Bone marrow (tissue), 2 donors: Measurements from ENCODE around the gene OLAH.

Experiments used
- DNase-seq, 2 donors: peaks; one replicate each; lab custom pipeline; 2025; lab: John Stamatoyannopoulos, UW

The OLAH gene

DNA sequence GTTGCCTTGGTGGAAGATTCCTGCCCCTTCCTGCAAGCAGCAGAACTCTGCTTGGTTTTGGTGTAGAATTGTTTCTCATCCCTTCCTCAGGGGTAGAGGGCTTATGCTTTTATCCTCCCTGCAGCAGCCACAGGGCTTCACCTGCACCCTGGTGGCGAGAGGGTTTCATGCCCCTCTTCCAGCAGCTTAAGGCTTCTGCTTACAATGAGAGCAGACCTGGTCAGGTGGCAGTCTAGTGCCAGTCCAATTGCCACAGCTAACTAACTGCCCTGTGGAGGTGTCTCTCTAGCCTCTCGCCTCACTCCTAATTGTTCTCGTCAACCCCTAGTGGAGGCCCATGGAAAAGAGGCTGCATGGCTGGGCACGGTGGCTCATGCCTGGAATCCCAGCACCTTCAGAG lies 25.5 kb downstream of the OLAH start:
- DNase-seq = no peak

DNA sequence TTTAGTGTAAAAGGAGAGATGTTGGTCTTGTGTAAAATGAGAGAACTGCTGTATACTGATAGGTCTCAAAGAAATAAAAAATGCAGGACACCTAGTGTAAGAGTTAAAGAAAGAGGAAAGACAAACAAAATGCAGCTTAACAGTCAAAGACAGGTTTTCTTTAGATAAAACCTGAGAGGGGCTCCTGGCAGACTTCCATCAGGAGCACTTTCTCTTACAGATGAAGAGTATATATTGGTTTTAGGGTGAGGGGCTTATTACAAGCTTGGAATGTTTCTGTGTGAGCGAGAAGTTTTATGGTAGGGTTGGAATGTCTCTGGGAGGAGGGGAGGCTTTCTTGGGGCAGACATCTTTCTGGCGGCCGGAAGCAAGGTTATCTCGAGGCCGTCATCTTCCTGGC lies 28.6 kb downstream of the OLAH start:
- DNase-seq = no peak

DNA sequence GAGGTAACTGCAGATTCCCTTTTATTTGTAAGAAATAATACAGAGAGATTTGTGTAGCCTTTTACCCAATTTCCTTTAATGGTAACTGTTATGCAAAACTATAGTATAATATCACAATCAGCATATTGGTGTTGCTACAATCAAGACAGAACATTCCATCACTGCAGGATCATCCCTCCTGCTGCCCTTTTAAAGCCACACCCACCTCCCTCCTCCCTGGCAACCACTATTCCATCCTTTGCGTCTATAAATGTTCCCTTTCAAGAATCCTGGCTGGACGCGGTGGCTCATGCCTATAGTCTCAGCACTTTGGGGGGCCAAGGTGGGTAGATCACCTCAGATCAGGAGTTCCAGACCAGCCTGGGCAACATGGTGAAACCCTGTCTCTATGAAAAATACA lies 31.7 kb downstream of the OLAH start:
- no peak for DNase-seq

- DNase-seq = no peak
These were observed 40.1 kb downstream of the OLAH start for GRCh38 chr10:15083674-15084501.

- DNase-seq = no peak
These were observed 40.8 kb downstream of the OLAH start for GRCh38 chr10:15084502-15084922.

DNA sequence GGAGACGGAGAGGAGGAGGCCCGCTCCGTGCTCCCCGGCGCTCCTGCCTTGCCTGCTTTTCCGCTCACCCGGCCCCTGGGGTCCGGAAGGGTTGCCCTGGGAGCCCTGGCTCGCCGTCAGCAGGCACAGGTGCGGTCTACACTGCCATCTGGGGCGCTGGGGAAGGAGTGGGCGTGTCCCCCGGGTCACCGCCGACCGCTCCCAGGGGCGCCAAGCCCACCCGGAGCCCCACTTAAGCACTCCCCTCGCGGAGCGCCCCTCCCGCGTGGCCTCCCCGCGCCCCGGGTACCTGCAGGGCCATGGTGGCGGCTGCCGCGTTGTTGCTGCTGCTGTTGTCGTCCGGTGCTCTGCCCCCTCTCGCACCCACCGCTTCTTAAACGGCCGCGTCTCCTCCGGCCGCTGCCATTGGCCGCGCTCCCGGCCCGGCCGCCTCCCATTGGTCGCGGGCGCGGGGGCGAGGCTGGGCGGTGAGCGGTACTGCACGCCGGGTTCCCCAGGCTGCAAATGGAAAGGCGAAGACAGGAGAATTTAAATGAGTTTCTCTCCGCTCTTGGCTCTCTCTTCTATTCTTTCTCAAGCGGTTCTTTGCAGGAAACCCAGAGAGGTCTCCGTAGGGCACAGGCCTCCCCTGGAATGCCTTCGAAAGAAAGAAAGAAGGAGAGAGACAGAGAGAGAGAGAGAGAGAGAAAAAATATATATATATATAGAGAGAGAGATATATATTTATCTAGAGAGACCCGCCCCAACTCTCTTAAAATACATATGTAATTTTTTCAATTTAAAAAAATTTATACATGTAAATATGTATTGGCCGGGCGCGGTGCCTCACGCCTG lies 44.9 kb downstream of the OLAH start, which contains the start of gene ACBD7:
TSS of gene ACBD7 (minus strand) at position 349 of the 834 bp plus-strand sequence. CDS start at position 301, 48 bp downstream.
- DNase-seq = peak; percentile 19 to 44

- DNase-seq = no peak
These were observed 47.7 kb downstream of the OLAH start for GRCh38 chr10:15091418-15091817.

GRCh38 chr10:15092855-15093408 lies 49.2 kb downstream of the OLAH start:
- no peak for DNase-seq

DNA sequence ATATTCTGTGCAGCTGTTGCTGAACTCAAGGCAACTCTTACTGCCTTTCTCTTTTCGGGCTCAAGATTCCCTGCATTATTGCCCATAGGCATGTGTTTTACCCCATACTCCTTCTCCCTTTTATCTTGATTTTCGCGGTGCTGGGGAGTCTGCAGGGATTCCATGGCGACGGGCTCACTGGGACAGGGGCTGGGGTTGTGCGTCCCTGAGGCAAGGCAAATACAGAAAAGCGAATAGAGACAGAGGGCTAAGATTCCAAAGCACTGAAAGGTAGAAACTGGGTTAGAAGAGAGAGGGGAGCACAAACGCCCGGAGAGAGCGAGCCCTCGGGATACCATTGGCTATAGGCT lies 52.9 kb downstream of the OLAH start:
- DNase-seq = no peak

GRCh38 chr10:15097011-15097812 lies 53.5 kb downstream of the OLAH start, which contains the start of gene RPP38:
Gene RPP38, plus strand, starts transcription at chr10:15097355. Its CDS starts 5,960 bp downstream, at chr10:15103315.
- DNase-seq = peak; percentile 84 to 99

- DNase-seq = no peak
These were observed 56.1 kb downstream of the OLAH start for GRCh38 chr10:15099886-15100285.

GRCh38 chr10:15103513-15103912 lies 59.8 kb downstream of the OLAH start:
- DNase-seq = no peak

- DNase-seq = peak; percentile 10 to 47
These were observed 62.7 kb downstream of the OLAH start for GRCh38 chr10:15106352-15107013.

DNA sequence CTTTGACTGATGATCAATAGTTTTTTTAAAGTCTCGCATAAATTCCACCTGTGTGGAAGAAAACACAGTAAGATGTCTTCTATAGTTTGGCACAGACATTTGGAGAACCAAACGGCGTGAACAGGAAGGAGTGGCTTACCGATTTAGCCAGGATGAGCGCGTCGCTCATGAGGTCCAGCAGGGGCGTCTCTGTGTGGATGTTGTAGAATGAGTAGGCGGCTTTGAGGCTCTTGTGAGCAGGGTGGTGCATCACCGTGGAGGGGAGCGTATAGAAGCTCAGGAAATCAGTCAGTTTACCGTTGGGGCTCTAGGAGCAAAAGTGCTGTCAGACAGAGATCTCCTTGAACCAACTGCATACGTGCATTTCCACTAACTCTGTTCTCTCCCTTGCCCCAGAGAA lies 68.9 kb downstream of the OLAH start:
- no peak for DNase-seq

DNA sequence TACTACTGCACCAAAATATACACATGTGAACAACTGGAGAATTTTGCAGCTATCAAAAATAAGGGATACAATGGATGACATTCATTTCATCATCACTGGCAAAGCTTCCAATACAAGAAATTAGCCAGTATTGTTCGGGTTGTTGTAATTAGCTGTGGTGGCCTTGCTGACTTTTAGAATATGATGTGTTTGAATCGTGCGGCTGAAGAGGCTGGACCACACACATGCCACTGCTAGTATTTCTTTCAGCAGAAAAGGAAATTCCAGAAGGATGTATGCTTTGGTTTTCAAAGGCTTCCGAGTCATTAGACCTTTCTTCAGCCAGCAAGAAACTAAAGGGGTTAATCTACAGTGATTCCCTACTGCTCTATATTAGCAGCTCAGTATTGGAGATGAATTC lies 70.0 kb downstream of the OLAH start:
- DNase-seq = no peak

- no peak for DNase-seq
These were observed 72.5 kb downstream of the OLAH start for GRCh38 chr10:15116225-15116624.

DNA sequence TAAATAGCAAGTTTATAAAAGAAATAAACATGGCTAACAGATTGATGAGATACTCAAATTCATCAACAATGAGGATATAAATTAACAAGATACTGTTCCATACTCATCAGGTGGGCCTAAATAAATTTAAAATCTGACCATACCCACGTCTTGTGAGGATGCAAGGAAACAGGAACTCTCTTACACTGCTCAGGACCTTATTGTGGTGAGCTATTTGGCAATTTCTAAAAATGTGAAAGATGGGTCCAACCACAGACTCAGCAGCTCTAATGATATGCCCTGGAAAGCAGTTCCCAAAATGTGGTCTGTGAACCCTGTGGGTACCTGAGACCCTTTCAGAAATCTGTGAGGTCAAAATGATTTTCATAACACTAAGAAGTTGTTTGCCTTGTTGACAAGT lies 74.9 kb downstream of the OLAH start:
- no peak for DNase-seq

DNA sequence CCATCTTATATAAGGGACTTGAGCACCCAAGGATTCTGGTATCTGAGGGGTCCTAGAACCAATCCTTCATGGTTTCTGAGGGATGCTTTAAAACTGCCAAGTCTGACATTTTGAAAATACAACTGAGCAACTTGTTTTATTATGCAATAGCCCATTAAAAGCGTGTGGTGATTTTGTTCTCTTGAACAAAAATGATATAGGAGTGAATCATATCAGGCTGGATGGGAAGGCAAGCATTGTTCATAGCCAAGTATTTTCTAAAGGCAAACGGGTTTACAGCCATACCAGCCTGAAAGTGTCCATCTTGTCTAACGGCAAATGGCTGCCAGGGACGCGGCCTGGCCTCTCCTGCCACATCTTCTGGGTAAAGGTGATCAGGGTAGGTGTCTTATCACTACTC lies 76.8 kb downstream of the OLAH start:
- DNase-seq = no peak

GRCh38 chr10:15121707-15122106 lies 78.0 kb downstream of the OLAH start:
- no peak for DNase-seq

GRCh38 chr10:15122477-15123030 lies 78.8 kb downstream of the OLAH start:
- DNase-seq = no peak
